ENCODE measurements around the gene PFKP.

DNA sequence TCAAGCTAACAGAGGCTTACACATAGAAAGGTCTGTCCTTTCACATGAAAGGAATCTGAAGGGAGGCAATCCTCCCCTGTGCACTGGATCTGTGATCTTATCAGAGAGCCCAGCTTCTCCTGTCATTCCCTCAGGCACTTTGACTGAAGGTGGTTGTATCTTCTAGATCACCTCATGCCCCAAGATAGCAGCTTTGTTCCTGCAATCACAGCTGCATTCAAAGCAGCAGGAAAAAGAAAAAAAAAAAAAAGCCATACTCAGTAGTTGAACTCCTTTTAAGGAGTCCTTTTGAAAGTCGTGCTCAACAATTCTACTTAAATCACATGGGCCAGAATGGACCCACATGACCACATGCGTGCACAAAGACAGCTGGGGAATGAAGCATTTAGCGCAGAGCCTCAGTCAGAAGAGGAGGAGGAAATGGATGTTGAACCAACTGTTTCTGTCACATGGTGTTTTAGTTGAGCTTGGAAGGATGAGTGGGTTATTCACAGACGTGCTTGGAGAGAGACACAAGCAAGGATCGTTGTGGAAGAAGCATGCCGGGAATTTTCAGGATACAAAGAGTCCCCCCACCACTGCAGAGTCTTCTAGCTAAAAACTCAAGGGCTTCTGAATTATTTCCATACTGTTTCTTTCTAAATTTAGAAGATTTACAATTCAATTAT is 13.0 kb upstream of the PFKP start:
- TF ChIP-seq, protein P1, sequence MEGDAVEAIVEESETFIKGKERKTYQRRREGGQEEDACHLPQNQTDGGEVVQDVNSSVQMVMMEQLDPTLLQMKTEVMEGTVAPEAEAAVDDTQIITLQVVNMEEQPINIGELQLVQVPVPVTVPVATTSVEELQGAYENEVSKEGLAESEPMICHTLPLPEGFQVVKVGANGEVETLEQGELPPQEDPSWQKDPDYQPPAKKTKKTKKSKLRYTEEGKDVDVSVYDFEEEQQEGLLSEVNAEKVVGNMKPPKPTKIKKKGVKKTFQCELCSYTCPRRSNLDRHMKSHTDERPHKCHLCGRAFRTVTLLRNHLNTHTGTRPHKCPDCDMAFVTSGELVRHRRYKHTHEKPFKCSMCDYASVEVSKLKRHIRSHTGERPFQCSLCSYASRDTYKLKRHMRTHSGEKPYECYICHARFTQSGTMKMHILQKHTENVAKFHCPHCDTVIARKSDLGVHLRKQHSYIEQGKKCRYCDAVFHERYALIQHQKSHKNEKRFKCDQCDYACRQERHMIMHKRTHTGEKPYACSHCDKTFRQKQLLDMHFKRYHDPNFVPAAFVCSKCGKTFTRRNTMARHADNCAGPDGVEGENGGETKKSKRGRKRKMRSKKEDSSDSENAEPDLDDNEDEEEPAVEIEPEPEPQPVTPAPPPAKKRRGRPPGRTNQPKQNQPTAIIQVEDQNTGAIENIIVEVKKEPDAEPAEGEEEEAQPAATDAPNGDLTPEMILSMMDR (IDR thresholded peaks at IDR 0.05) = no peak
- no peak for TF ChIP-seq POLR2A (IDR thresholded peaks at IDR 0.05; ENCODE audit: low read depth)
- peak; percentile 19 to 36 for TF ChIP-seq POLR2AphosphoS5 (IDR thresholded peaks at IDR 0.05)
- no peak for TF ChIP-seq EP300 (IDR thresholded peaks at IDR 0.05)

Data from esophagus muscularis mucosa (tissue), 4 donors.